ENCODE data around the gene ERCC4. TPM values are rescaled to one million over a fixed set of nuclear protein-coding genes. Genes with fewer than 3 reads are reported as not detected.

ERCC4 gene
- total RNA-seq, 3 donors from 2014 or later (not counting 1 experiment from before 2014, with no cell fraction given), result 7.3 to 11.9 (median 7.5) TPM

DNA sequence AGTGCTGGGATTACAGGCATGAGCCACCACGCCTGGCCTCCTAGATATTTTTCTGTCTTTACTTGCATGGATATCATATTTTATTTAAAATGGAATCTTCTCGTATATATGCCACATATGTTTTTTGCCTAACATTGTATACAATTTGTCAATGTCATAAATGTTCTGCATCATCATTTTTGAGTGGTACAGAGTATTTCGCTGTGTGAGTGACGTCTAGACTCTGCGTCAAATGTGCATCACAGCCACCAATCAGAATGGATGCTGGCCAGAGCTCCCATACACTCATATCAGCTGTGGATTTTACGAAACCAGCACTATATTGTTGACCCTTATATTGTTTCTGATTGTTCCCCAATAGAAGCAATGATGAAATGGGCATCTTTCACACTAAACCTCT, 57.2 kb downstream of the ERCC4 start:
- H3K9me3 ChIP-seq (ENCODE audit: control insufficient read depth, insufficient read depth, low read length), result no peaks in the 10 kb centered on the region
- 91% methylated on average over 6 of the region's 6 CpGs for WGBS (ENCODE audit: insufficient coverage)
- Mint-ChIP-seq H3K27ac (no peak overlapping the region), H3K4me1 (no peaks in the 10 kb centered on the region), H3K4me3 (no peak overlapping the region), H3K36me3 (no peaks in the 10 kb centered on the region), H3K27me3 (ENCODE audit: low read depth in 2 of 2) (no peaks in the 10 kb centered on the region), H3K9me3 (no peaks in the 10 kb centered on the region)
- H3K36me3 ChIP-seq (ENCODE audit: control insufficient read depth, insufficient read depth, low read length), result no peaks in the 10 kb centered on the region
- H3K4me1 ChIP-seq (ENCODE audit: control insufficient read depth, insufficient read depth, low read length), result no peaks in the 10 kb centered on the region
- no peak overlapping the region for H3K4me3 ChIP-seq (ENCODE audit: low read length)
- no peak for DNase-seq
- no peak for ATAC-seq
- TF ChIP-seq, protein P1, sequence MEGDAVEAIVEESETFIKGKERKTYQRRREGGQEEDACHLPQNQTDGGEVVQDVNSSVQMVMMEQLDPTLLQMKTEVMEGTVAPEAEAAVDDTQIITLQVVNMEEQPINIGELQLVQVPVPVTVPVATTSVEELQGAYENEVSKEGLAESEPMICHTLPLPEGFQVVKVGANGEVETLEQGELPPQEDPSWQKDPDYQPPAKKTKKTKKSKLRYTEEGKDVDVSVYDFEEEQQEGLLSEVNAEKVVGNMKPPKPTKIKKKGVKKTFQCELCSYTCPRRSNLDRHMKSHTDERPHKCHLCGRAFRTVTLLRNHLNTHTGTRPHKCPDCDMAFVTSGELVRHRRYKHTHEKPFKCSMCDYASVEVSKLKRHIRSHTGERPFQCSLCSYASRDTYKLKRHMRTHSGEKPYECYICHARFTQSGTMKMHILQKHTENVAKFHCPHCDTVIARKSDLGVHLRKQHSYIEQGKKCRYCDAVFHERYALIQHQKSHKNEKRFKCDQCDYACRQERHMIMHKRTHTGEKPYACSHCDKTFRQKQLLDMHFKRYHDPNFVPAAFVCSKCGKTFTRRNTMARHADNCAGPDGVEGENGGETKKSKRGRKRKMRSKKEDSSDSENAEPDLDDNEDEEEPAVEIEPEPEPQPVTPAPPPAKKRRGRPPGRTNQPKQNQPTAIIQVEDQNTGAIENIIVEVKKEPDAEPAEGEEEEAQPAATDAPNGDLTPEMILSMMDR (IDR thresholded peaks at IDR 0.05), result no peak
- H3K27ac ChIP-seq (ENCODE audit: low read length), result no peak overlapping the region
- intact Hi-C loops (cut with micrococcal nuclease), result loop anchor here (10.0 kb wide), 1 partner anchor 48 kb away; no protein-coding TSS in a partner anchor
- H3K27me3 ChIP-seq (ENCODE audit: control insufficient read depth, insufficient read depth, low read length), result peaks cover 2% of the 10 kb centered on the region

DNA sequence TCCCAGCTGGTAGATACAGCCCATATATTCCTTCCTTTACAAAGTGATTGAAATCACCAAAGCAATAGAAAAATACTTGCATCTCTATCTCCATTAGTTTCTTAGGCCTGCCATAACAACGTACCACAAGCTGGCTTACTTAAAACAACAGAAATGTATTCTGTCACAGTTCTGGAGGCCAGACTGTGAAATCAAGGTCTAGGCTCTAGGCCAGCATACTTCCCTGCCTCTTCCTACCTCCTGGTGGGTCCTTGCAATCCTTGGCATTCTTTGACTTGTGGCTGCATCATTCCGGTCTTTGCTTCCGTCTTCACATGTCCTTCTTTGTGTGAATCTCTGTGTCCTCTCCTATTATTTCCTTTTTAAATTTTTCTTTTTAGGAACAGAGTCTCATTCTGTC, 62.5 kb downstream of the ERCC4 start:
- WGBS (ENCODE audit: insufficient coverage), result 93% methylated on average over 3 of the region's 3 CpGs
- Mint-ChIP-seq H3K27ac (no peak overlapping the region), H3K27me3 (ENCODE audit: low read depth in 2 of 2) (peaks cover 0 to 18% of the 10 kb centered on the region in 2 donors), H3K9me3 (no peaks in the 10 kb centered on the region), H3K36me3 (no peaks in the 10 kb centered on the region), H3K4me3 (no peak overlapping the region), H3K4me1 (no peaks in the 10 kb centered on the region)
- Histone ChIP-seq H3K27ac (ENCODE audit: low read length) (no peak overlapping the region), H3K4me1 (ENCODE audit: control insufficient read depth, insufficient read depth, low read length) (no peaks in the 10 kb centered on the region), H3K4me3 (ENCODE audit: low read length) (no peak overlapping the region), H3K27me3 (ENCODE audit: control insufficient read depth, insufficient read depth, low read length) (no peaks in the 10 kb centered on the region), H3K36me3 (ENCODE audit: control insufficient read depth, insufficient read depth, low read length) (no peaks in the 10 kb centered on the region), H3K9me3 (ENCODE audit: control insufficient read depth, insufficient read depth, low read length) (no peaks in the 10 kb centered on the region)
- DNase-seq (no peak), ATAC-seq (no peak)
- TF ChIP-seq, protein P1 (IDR thresholded peaks at IDR 0.05), result no peak
- intact Hi-C loops (cut with micrococcal nuclease), result no loop called here

DNA sequence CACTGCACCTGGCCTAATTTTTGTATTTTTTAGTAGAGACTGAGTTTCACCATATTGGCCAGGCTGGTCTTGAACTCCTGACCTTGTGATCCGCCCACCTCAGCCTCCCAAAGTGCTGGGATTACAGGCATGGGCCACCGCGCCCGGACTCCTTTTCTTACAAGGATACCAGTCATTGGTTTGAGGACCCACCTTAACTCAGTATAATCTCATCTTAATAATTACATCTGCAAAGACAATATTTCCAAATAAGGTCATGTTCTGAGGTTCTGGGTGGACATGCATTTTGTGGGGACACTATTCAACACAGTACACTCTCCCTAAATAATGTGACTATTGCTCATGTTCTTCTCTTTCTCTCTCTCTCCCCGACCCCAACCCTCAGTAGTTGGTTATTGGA, 63.7 kb downstream of the ERCC4 start:
- no peaks in the 10 kb centered on the region for H3K27me3 ChIP-seq (ENCODE audit: control insufficient read depth, insufficient read depth, low read length)
- intact Hi-C loops (cut with micrococcal nuclease), result no loop called here
- H3K4me1 ChIP-seq (ENCODE audit: control insufficient read depth, insufficient read depth, low read length), result no peaks in the 10 kb centered on the region
- no peak for ATAC-seq
- H3K27me3 Mint-ChIP-seq (ENCODE audit: low read depth in 2 of 2), result peaks cover 0 to 18% of the 10 kb centered on the region in 2 donors
- no peak overlapping the region for H3K4me3 ChIP-seq (ENCODE audit: low read length)
- TF ChIP-seq, protein P1 (IDR thresholded peaks at IDR 0.05), result no peak
- H3K4me3 Mint-ChIP-seq, result no peak overlapping the region
- no peaks in the 10 kb centered on the region for H3K36me3 ChIP-seq (ENCODE audit: control insufficient read depth, insufficient read depth, low read length)
- H3K36me3 Mint-ChIP-seq, result no peaks in the 10 kb centered on the region
- no peak overlapping the region for H3K27ac ChIP-seq (ENCODE audit: low read length)
- no peak for DNase-seq
- no peaks in the 10 kb centered on the region for H3K4me1 Mint-ChIP-seq
- H3K9me3 ChIP-seq (ENCODE audit: control insufficient read depth, insufficient read depth, low read length), result no peaks in the 10 kb centered on the region
- no peaks in the 10 kb centered on the region for H3K9me3 Mint-ChIP-seq
- WGBS (ENCODE audit: insufficient coverage), result 97% methylated on average over 4 of the region's 5 CpGs
- H3K27ac Mint-ChIP-seq, result no peak overlapping the region

DNA sequence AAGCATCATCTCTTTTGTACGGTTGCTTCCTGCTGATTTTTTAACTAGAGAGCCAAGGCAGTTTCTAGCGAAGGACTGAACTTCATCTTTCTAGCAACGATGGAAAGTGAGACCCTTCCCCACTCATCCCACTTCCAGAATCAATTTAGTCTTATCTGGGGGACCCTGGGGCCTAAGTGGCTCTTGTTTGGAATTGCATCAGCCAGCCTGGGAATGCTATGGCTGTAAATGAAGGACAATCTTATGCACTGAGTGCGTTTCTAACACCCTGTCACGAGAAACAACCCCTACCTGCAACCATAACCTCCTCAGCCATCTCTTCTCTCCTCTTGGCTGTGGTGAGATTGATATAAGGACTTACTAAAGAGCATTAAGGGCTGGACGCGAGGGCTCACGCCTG, 64.8 kb downstream of the ERCC4 start:
- WGBS (ENCODE audit: insufficient coverage), result 70% methylated on average over 3 of the region's 8 CpGs
- no peaks in the 10 kb centered on the region for H3K36me3 ChIP-seq (ENCODE audit: control insufficient read depth, insufficient read depth, low read length)
- Mint-ChIP-seq H3K36me3 (no peaks in the 10 kb centered on the region), H3K27ac (no peak overlapping the region), H3K9me3 (no peaks in the 10 kb centered on the region), H3K27me3 (ENCODE audit: low read depth in 2 of 2) (peaks cover 0 to 18% of the 10 kb centered on the region in 2 donors), H3K4me1 (no peaks in the 10 kb centered on the region), H3K4me3 (no peak overlapping the region)
- no peaks in the 10 kb centered on the region for H3K4me1 ChIP-seq (ENCODE audit: control insufficient read depth, insufficient read depth, low read length)
- DNase-seq (no peak), ATAC-seq (no peak)
- TF ChIP-seq, protein P1 (IDR thresholded peaks at IDR 0.05), result no peak
- no peak overlapping the region for H3K27ac ChIP-seq (ENCODE audit: low read length)
- intact Hi-C loops (cut with micrococcal nuclease), result no loop called here
- no peaks in the 10 kb centered on the region for H3K27me3 ChIP-seq (ENCODE audit: control insufficient read depth, insufficient read depth, low read length)
- no peak overlapping the region for H3K4me3 ChIP-seq (ENCODE audit: low read length)
- no peaks in the 10 kb centered on the region for H3K9me3 ChIP-seq (ENCODE audit: control insufficient read depth, insufficient read depth, low read length)
